ENCODE measurements around the gene GMDS.

DNA sequence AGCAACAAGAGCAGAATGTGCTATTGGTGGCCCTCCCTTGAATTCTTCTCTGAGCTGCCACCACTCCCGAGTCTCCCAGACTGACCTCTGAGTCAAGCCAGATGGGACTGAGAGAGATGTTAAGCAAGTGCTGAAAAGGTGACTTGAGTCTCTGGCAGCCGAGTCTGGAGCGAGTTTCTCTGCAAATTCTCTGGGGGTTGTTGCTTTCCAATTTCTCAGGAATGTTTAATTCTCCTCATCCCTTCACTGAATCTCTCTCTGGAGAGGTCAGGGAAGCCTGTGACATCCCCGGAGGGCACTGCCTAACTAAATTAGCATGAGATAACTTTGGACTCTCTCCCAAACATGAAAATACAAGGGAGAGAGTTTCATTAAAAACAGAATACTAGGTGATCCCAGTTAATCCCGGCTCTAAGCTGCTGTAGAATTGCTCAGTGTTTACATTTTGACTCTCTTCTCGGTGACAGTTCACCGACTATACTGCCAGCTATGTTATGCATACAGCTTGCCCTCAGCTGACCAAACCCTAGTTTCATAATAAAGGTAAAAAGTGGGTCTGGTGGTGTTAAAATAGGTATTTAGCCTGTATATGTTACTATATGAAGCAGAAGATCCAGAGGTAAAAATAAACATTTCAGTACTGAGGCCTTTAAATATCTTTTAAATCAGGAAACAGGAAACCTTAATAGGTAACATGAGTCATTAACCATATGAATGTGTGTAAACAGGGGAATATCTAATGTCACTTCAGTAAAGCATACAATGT lies 477.7 kb downstream of the GMDS start:
- TF ChIP-seq, protein P1, sequence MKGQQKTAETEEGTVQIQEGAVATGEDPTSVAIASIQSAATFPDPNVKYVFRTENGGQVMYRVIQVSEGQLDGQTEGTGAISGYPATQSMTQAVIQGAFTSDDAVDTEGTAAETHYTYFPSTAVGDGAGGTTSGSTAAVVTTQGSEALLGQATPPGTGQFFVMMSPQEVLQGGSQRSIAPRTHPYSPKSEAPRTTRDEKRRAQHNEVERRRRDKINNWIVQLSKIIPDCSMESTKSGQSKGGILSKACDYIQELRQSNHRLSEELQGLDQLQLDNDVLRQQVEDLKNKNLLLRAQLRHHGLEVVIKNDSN (CRISPR knock-in tag; IDR thresholded peaks at IDR 0.05): no peak
- TF ChIP-seq, protein P2, sequence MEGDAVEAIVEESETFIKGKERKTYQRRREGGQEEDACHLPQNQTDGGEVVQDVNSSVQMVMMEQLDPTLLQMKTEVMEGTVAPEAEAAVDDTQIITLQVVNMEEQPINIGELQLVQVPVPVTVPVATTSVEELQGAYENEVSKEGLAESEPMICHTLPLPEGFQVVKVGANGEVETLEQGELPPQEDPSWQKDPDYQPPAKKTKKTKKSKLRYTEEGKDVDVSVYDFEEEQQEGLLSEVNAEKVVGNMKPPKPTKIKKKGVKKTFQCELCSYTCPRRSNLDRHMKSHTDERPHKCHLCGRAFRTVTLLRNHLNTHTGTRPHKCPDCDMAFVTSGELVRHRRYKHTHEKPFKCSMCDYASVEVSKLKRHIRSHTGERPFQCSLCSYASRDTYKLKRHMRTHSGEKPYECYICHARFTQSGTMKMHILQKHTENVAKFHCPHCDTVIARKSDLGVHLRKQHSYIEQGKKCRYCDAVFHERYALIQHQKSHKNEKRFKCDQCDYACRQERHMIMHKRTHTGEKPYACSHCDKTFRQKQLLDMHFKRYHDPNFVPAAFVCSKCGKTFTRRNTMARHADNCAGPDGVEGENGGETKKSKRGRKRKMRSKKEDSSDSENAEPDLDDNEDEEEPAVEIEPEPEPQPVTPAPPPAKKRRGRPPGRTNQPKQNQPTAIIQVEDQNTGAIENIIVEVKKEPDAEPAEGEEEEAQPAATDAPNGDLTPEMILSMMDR (IDR thresholded peaks at IDR 0.05): no peak
- TF ChIP-seq ETV6 (CRISPR knock-in tag; IDR thresholded peaks at IDR 0.05) (no peak), SMAD3 (CRISPR knock-in tag; IDR thresholded peaks at IDR 0.05; ENCODE audit: borderline replicate concordance) (no peak), KAT7 (CRISPR knock-in tag; IDR thresholded peaks at IDR 0.05; ENCODE audit: borderline replicate concordance) (no peak), ESRRA (CRISPR knock-in tag; IDR thresholded peaks at IDR 0.05; ENCODE audit: borderline replicate concordance) (no peak)
- TF ChIP-seq, protein P3, sequence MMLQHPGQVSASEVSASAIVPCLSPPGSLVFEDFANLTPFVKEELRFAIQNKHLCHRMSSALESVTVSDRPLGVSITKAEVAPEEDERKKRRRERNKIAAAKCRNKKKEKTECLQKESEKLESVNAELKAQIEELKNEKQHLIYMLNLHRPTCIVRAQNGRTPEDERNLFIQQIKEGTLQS (CRISPR knock-in tag; conservative IDR thresholded peaks at IDR 0.05): no peak
- TF ChIP-seq, protein P4, sequence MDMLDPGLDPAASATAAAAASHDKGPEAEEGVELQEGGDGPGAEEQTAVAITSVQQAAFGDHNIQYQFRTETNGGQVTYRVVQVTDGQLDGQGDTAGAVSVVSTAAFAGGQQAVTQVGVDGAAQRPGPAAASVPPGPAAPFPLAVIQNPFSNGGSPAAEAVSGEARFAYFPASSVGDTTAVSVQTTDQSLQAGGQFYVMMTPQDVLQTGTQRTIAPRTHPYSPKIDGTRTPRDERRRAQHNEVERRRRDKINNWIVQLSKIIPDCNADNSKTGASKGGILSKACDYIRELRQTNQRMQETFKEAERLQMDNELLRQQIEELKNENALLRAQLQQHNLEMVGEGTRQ (CRISPR knock-in tag; IDR thresholded peaks at IDR 0.05): no peak
- TF ChIP-seq, protein P5, sequence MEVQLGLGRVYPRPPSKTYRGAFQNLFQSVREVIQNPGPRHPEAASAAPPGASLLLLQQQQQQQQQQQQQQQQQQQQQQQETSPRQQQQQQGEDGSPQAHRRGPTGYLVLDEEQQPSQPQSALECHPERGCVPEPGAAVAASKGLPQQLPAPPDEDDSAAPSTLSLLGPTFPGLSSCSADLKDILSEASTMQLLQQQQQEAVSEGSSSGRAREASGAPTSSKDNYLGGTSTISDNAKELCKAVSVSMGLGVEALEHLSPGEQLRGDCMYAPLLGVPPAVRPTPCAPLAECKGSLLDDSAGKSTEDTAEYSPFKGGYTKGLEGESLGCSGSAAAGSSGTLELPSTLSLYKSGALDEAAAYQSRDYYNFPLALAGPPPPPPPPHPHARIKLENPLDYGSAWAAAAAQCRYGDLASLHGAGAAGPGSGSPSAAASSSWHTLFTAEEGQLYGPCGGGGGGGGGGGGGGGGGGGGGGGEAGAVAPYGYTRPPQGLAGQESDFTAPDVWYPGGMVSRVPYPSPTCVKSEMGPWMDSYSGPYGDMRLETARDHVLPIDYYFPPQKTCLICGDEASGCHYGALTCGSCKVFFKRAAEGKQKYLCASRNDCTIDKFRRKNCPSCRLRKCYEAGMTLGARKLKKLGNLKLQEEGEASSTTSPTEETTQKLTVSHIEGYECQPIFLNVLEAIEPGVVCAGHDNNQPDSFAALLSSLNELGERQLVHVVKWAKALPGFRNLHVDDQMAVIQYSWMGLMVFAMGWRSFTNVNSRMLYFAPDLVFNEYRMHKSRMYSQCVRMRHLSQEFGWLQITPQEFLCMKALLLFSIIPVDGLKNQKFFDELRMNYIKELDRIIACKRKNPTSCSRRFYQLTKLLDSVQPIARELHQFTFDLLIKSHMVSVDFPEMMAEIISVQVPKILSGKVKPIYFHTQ (CRISPR knock-in tag; IDR thresholded peaks at IDR 0.05): no peak
- TF ChIP-seq, protein P6, sequence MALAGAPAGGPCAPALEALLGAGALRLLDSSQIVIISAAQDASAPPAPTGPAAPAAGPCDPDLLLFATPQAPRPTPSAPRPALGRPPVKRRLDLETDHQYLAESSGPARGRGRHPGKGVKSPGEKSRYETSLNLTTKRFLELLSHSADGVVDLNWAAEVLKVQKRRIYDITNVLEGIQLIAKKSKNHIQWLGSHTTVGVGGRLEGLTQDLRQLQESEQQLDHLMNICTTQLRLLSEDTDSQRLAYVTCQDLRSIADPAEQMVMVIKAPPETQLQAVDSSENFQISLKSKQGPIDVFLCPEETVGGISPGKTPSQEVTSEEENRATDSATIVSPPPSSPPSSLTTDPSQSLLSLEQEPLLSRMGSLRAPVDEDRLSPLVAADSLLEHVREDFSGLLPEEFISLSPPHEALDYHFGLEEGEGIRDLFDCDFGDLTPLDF (CRISPR knock-in tag; IDR thresholded peaks at IDR 0.05): no peak

All from WTC11 (cell line).